ENCODE measurements around the gene ABCB7.

DNA sequence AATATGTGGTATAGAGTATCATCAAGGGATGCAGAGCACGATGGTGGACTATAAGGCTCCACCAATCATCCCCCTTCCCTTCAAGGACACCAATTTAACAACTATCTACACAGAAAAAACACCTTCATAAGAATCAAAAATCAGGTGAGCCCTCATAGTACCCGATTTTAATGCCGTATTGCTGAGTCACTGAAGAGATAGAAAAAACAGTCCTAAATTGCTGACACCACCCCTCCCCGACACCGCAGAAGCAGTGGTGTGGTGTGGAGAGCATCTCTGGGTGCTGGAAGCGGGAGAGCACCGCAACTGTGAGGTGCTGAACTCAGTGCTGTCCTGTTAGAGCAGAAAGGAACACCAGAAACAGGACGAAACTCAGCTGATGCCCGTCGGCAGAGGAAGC is 49.3 kb downstream of the ABCB7 start:
- TF ChIP-seq, protein P1, sequence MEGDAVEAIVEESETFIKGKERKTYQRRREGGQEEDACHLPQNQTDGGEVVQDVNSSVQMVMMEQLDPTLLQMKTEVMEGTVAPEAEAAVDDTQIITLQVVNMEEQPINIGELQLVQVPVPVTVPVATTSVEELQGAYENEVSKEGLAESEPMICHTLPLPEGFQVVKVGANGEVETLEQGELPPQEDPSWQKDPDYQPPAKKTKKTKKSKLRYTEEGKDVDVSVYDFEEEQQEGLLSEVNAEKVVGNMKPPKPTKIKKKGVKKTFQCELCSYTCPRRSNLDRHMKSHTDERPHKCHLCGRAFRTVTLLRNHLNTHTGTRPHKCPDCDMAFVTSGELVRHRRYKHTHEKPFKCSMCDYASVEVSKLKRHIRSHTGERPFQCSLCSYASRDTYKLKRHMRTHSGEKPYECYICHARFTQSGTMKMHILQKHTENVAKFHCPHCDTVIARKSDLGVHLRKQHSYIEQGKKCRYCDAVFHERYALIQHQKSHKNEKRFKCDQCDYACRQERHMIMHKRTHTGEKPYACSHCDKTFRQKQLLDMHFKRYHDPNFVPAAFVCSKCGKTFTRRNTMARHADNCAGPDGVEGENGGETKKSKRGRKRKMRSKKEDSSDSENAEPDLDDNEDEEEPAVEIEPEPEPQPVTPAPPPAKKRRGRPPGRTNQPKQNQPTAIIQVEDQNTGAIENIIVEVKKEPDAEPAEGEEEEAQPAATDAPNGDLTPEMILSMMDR (conservative IDR thresholded peaks at IDR 0.05 in 1 of 2, IDR thresholded peaks at IDR 0.05 in 1 of 2; ENCODE audit: extremely low read depth in 1 of 2, insufficient read depth in 1 of 2, low read depth in 1 of 2, low read length in 2 of 2), result no peak
- TF ChIP-seq EZH2 (IDR thresholded peaks at IDR 0.05; ENCODE audit: borderline replicate concordance, low read length), result no peak

Data from mammary epithelial cell (primary cell).